Measurements from ENCODE around the gene TENM3. TPM values are rescaled to one million over a fixed set of nuclear protein-coding genes. Genes with fewer than 3 reads are reported as not detected.

The TENM3 gene
- total RNA-seq, 1 donor from 2014 or later, result not detected

GRCh38 chr4:182748283-182748682 lies 505.1 kb downstream of the TENM3 start:
- Mint-ChIP-seq H3K4me1 (no peaks in the 10 kb centered on the region), H3K27me3 (peaks cover 3% of the 10 kb centered on the region), H3K4me3 (no peak overlapping the region), H3K9me3 (peaks cover 3% of the 10 kb centered on the region), H3K36me3 (ENCODE audit: low read depth) (no peaks in the 10 kb centered on the region), H3K27ac (no peak overlapping the region)
- no peak for TF ChIP-seq CTCF (IDR thresholded peaks at IDR 0.05)
- intact Hi-C loops (cut with micrococcal nuclease), result no loop called here
- POLR2A ChIA-PET, result no interaction called here
- no peak for ATAC-seq (ENCODE audit: low read depth)
- CTCF ChIA-PET, result no interaction called here
- no peak for DNase-seq

GRCh38 chr4:182748949-182749348 lies 505.7 kb downstream of the TENM3 start:
- H3K9me3 Mint-ChIP-seq, result peaks cover 3% of the 10 kb centered on the region
- ATAC-seq (ENCODE audit: low read depth) (no peak), DNase-seq (no peak)
- intact Hi-C loops (cut with micrococcal nuclease), result no loop called here
- no peak overlapping the region for H3K4me3 Mint-ChIP-seq
- CTCF ChIA-PET, result no interaction called here
- no peak overlapping the region for H3K27ac Mint-ChIP-seq
- no peaks in the 10 kb centered on the region for H3K36me3 Mint-ChIP-seq (ENCODE audit: low read depth)
- peaks cover 3% of the 10 kb centered on the region for H3K27me3 Mint-ChIP-seq
- H3K4me1 Mint-ChIP-seq, result no peaks in the 10 kb centered on the region
- no peak for TF ChIP-seq CTCF (IDR thresholded peaks at IDR 0.05)
- POLR2A ChIA-PET, result no interaction called here

GRCh38 chr4:182749667-182750167 lies 506.5 kb downstream of the TENM3 start:
- peaks cover 3% of the 10 kb centered on the region for H3K9me3 Mint-ChIP-seq
- H3K4me3 Mint-ChIP-seq, result no peak overlapping the region
- TF ChIP-seq CTCF (IDR thresholded peaks at IDR 0.05), result no peak
- H3K27me3 Mint-ChIP-seq, result peaks cover 3% of the 10 kb centered on the region
- no peak for DNase-seq
- CTCF ChIA-PET, result no interaction called here
- POLR2A ChIA-PET, result no interaction called here
- ATAC-seq (ENCODE audit: low read depth), result no peak
- H3K36me3 Mint-ChIP-seq (ENCODE audit: low read depth), result no peaks in the 10 kb centered on the region
- no peaks in the 10 kb centered on the region for H3K4me1 Mint-ChIP-seq
- H3K27ac Mint-ChIP-seq, result no peak overlapping the region
- intact Hi-C loops (cut with micrococcal nuclease), result no loop called here

- H3K4me1 Mint-ChIP-seq, result no peaks in the 10 kb centered on the region
- no peaks in the 10 kb centered on the region for H3K36me3 Mint-ChIP-seq (ENCODE audit: low read depth)
- H3K27me3 Mint-ChIP-seq, result peaks cover 3% of the 10 kb centered on the region
- no peak overlapping the region for H3K4me3 Mint-ChIP-seq
- ChIA-PET POLR2A (no interaction called here), CTCF (no interaction called here)
- H3K9me3 Mint-ChIP-seq, result no peaks in the 10 kb centered on the region
- TF ChIP-seq CTCF (IDR thresholded peaks at IDR 0.05), result no peak
- DNase-seq (no peak), ATAC-seq (ENCODE audit: low read depth) (no peak)
- intact Hi-C loops (cut with micrococcal nuclease), result no loop called here
- H3K27ac Mint-ChIP-seq, result no peak overlapping the region
These were observed 509.1 kb downstream of the TENM3 start for GRCh38 chr4:182752158-182752910.

- DNase-seq (no peak), ATAC-seq (ENCODE audit: low read depth) (no peak)
- intact Hi-C loops (cut with micrococcal nuclease), result no loop called here
- TF ChIP-seq CTCF (IDR thresholded peaks at IDR 0.05), result no peak
- H3K4me1 Mint-ChIP-seq, result no peaks in the 10 kb centered on the region
- no peak overlapping the region for H3K27ac Mint-ChIP-seq
- CTCF ChIA-PET, result no interaction called here
- H3K27me3 Mint-ChIP-seq, result peaks cover 3% of the 10 kb centered on the region
- peaks cover 2% of the 10 kb centered on the region for H3K9me3 Mint-ChIP-seq
- POLR2A ChIA-PET, result no interaction called here
- H3K4me3 Mint-ChIP-seq, result no peak overlapping the region
- no peaks in the 10 kb centered on the region for H3K36me3 Mint-ChIP-seq (ENCODE audit: low read depth)
These were observed 511.7 kb downstream of the TENM3 start for GRCh38 chr4:182754895-182755294.
